ELF-1 (cell line): ENCODE measurements around the gene STAP2.
"Not testable (repeated sequence)": the region's sequence is repeated elsewhere in the genome, so short reads cannot be mapped to it uniquely, and the experiment has no call there.

Experiments
- DNase-seq: peaks from one replicate; pipeline ENCODE4 v3.0.0-alpha.2; 2016; ENCODE audit warnings: low read depth, low spot score

The STAP2 gene

DNA sequence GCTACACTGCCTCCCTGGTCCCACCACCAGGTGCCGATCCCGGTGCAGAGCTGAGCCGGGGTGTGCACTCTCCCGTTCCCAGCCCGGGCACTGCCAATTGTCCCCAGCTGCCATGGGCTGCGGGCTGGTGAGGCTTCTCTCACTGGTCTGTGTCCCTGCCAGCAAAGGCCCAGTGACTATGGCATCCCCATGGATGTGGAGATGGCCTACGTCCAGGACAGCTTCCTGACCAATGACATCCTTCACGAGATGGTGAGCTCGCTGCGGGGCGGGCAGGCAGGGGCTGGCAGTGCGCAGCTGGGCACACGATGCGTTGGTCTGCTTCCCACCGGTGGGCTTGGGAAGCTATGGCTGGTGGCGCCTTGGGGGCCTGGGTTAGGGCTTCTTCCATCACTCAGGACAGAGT lies 19.3 kb upstream of the STAP2 start:
- no peak for DNase-seq

- no peak for DNase-seq
Observed at GRCh38 chr19:4357095-4357797, 18.6 kb upstream of the STAP2 start.

- no peak for DNase-seq
Observed at GRCh38 chr19:4354897-4355296, 16.3 kb upstream of the STAP2 start.

- no peak for DNase-seq
Observed at GRCh38 chr19:4354282-4354681, 15.7 kb upstream of the STAP2 start.

DNA sequence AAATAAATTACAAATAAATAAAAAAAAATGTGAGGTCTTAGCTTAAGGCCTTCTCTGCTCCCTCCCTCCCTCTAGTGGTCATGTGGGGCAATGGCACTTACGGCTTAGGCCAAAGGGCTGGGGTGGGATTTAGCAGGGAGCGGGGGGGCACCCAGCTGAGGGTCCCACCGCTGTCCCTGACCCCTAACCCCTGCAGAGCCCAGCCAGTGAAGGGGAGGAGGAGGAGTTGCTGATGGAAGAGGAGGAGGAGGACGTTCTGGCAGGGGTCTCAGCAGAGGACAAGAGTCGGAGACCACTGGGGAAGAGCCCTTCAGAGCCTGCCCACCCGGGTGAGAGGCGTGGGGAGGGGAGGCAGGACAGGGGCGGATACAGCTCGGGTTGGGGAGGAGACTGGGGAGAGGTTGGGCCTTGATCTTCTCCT lies 14.1 kb upstream of the STAP2 start:
- peak; percentile 59 for DNase-seq

- no peak for DNase-seq
Observed at GRCh38 chr19:4350726-4351125, 12.1 kb upstream of the STAP2 start.

GRCh38 chr19:4350111-4350510 lies 11.5 kb upstream of the STAP2 start:
- no peak for DNase-seq

DNA sequence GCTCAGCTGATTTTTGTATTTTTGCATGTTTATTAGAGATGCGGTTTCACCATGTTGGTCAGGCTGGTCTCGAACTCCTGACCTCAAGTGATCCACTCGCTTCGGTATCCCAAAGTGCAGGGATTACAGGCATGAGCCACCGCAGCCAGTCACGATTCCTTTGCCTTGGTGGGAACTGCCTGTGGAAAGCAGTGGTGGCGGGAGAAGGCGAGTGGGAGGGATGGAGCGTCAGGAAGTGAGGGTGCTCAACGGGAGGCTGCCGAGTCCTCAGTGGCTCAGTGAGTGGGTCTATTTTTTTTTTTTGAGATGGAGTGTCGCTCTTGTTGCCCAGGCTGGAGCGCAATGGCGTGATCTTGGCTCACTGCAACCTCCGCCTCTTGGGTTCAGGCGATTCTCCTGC lies 10.6 kb upstream of the STAP2 start:
- DNase-seq = not testable (repeated sequence)

DNA sequence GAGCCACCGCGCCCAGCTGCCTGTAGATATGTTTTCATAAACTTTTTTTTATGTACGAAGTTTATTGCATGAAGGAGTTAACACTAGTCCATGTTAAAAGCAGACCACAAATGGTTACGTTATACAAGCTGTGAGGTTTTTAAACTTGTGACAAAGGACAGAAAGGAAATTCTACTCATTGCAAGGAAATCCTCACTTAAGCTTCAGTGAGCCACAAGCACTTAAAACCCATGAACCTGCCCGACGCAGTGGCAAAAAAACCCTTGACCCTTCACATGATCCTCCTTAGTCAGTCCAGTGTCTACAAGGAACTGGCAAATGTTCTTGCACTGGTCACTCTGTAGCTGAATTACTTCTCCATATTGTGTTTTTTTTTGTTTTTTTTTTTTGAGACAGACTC lies 8.9 kb upstream of the STAP2 start:
- DNase-seq = no peak

DNA sequence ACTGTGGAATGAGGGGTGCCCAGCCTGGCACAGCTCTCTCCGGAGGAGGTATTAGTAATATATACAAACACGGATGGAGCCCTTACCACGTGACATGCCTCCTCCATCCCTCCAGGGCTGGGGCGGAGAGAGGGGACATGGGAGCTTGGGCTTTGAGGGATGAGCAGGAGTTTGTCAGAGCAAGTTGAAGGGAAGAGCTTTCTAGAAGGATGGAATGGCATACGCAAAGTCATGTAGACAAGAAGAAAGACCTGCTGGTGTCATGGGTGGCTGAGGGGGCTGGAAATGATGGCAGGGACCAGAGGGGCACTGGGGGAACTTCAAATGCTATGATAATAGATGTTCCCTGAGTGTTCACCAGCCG lies 7.4 kb upstream of the STAP2 start:
- no peak for DNase-seq

GRCh38 chr19:4345342-4346019 lies 6.9 kb upstream of the STAP2 start:
- no peak for DNase-seq

- DNase-seq = no peak
Observed at GRCh38 chr19:4343370-4344307, 5.0 kb upstream of the STAP2 start, which contains the start of gene MPND. MPND (plus strand) TSS chr19:4343562; CDS start chr19:4343594, 32 bp downstream.

DNA sequence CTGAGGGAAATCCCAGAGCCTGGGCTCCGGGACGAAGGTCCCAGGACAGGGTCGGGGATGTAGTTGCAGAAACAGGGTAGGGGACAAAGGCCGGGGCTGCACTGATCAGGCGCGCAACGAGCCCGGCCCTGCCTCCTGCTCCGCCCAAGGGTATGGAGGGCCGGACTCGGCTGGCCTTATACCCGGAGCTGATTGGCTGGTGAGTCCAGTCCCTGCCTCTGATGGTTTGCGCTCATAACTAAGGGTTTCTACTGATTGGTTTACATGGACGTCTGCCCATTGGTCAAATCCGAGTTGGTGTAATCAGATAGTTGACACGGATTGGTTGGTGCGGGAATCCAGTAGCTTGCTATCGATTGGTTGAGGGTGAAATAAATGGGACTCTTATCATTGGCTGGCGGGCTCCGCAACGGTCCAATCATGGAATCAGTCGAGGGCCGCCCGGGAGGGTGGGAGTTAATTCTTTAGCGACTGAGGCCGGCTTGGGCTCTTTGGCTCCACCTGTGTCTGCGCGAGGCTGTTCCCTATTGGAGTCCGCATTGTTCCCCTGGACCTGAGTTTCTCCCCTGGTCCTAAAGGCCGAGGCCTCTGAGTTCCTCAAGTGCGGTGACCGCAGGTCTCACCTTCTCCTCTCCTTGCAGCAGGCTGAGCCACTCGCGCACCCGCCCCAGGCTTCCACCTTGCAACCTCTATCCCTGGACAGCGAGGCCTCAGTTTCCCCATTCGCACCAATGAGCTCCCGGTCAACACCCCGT lies 4.2 kb upstream of the STAP2 start:
- peak; percentile 100 for DNase-seq

DNA sequence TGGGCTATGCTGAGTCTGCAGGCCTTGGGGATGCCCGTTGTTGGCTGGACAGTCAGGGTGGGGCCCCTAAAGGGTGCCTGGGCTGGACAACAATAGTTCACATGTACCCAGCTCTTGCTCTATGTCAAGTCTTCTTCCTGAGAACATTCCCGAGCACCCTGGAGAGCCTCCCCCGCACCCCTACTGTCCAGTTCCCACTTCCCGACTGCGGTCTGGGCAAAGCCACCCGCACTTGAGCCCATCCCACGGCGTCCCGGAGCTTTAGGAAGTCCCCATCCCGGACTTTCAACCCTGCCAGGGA lies 3.6 kb upstream of the STAP2 start:
- no peak for DNase-seq

DNA sequence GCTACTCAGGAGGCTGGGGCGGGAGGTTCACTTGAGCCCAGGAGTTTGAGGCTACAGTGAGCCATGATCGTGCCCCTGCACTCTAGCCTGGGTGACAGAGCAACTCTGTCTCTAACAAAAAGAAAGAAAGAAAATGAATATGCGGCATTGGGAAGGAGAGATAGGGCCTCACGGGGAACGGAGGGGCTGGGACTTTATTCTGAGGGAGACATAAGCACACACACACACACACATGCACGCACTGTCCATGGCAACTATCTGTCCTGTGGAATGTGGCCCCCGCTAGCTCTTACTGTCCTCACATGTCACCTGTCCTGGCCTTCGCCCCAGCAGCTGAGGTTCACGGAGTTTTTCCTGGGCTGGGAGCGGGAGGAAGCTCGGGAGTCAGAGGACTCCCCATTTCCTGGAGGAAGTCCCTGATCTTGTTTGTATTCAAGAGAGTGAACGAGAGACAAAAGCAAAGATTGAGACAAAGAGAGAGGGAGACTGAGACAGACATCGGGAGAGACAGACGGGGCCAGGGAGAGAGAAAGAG lies 654 bp downstream of the STAP2 start:
- DNase-seq = peak; percentile 51

- DNase-seq = no peak
Observed at GRCh38 chr19:4334929-4335570, 3.6 kb downstream of the STAP2 start.

DNA sequence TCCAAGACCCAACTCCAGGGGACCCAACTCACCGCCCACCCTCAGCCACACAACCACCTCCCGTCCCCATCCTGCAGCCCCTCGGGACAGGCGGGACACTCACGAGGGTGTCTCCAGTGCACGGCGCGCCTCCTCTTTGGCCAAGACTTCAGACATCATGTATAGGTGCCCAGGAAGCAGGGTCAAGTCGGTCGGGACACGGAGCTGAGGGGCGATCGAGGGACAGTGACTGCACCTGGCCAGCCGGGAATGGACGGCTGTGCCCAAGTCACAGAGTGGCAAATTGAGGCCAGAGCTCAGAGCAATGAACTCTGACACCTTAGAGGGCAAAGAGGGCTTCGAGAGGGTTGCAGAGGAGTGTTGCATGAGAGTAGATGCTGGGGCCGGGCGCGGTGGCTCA lies 8.8 kb downstream of the STAP2 start:
- no peak for DNase-seq

GRCh38 chr19:4328991-4329681 lies 9.5 kb downstream of the STAP2 start:
- DNase-seq = peak; percentile 91

GRCh38 chr19:4328243-4328990 lies 10.2 kb downstream of the STAP2 start:
- DNase-seq = peak; percentile 91

DNA sequence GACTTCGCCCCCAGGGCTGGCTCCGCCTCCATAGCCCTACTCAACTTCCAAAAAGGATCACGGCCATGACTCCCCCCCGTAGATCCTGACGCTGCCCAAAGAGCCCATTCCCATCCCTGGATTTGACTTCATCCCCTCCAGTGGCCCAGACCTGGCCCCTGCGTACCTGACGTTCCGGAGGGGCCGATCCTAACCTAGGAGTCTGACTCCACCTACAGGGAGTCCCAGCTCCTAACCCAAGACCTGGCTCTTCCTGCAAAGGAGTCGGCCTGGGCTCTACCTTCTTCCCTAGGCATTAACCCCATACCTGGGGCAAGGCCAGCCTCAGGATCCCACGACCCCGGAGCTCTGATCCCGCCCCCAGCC lies 10.8 kb downstream of the STAP2 start:
- no peak for DNase-seq
